Right ventricle myocardium superior (tissue), 1 donor: Measurements from ENCODE around the gene SYK. TPM values are rescaled to one million over a fixed set of nuclear protein-coding genes. Genes with fewer than 3 reads are reported as not detected.

Source experiments
- ATAC-seq: fragments of 200-7000 bp; cut with Tn5 transposase; one replicate; pipeline ENCODE4 v1.9.1; 2020; ENCODE audit warnings: mild to moderate bottlenecking; ENCODE audit not compliant: poor library complexity
- DNase-seq: peaks from one replicate; pipeline ENCODE4 v3.0.0-alpha.2; 2020
- intact Hi-C: fragments of 100-400 bp; cut with DNase I; formaldehyde crosslinking; loops from one replicate; pipeline ENCODE4 v1.11.2; 2022
- total RNA-seq: library from RNA; stranded (reverse); fragmentation: NEBNext Ultra II Directional; extraction: Animal tissue kit (Norgen Biotek cat#: 25700); gene quantifications from one replicate; pipeline ENCODE4 v1.2.1, GENCODE V29; 2021
- donor health status: DM: no; HTN: yes; CAD: no; lungs with severe emphysema.

SYK gene
- total RNA-seq, 1 donor from 2014 or later: 6.5 TPM

- no peak for DNase-seq
- intact Hi-C loops: no loop called here
- ATAC-seq: no peak
Measured at GRCh38 chr9:90890146-90890810, 88.7 kb downstream of the SYK start.

- ATAC-seq: no peak
- intact Hi-C loops: no loop called here
- no peak for DNase-seq
Measured at GRCh38 chr9:90891308-90892040, 89.9 kb downstream of the SYK start.

GRCh38 chr9:90892918-90893317 is 91.3 kb downstream of the SYK start:
- ATAC-seq: no peak
- no peak for DNase-seq
- intact Hi-C loops: no loop called here

GRCh38 chr9:90893706-90894105 is 92.1 kb downstream of the SYK start:
- intact Hi-C loops: no loop called here
- ATAC-seq (no peak), DNase-seq (no peak)

- ATAC-seq: no peak
- intact Hi-C loops: no loop called here
- DNase-seq: no peak
Measured at GRCh38 chr9:90894986-90895687, 93.5 kb downstream of the SYK start.

GRCh38 chr9:90895786-90896185 is 94.2 kb downstream of the SYK start:
- ATAC-seq: no peak
- no peak for DNase-seq
- intact Hi-C loops: no loop called here

- intact Hi-C loops: no loop called here
- DNase-seq (no peak), ATAC-seq (no peak)
Measured at GRCh38 chr9:90896231-90896630, 94.6 kb downstream of the SYK start.

- intact Hi-C loops: no loop called here
- DNase-seq (no peak), ATAC-seq (no peak)
Measured at GRCh38 chr9:90898228-90898627, 96.6 kb downstream of the SYK start.

GRCh38 chr9:90899287-90899686 is 97.7 kb downstream of the SYK start:
- ATAC-seq: no peak
- intact Hi-C loops: no loop called here
- DNase-seq: no peak

- ATAC-seq: peak; percentile 94
- intact Hi-C loops: no loop called here
- DNase-seq: peak; percentile 58
Measured at GRCh38 chr9:90900130-90900529, 98.5 kb downstream of the SYK start.

GRCh38 chr9:90901933-90902332 is 100.3 kb downstream of the SYK start:
- no peak for DNase-seq
- ATAC-seq: no peak
- intact Hi-C loops: no loop called here

- no peak for DNase-seq
- ATAC-seq: no peak
- intact Hi-C loops: no loop called here
Measured at GRCh38 chr9:90903766-90904424, 102.3 kb downstream of the SYK start.

- no peak for DNase-seq
- intact Hi-C loops: no loop called here
- no peak for ATAC-seq
Measured at GRCh38 chr9:90904706-90905478, 103.3 kb downstream of the SYK start.

GRCh38 chr9:90905822-90906221 is 104.2 kb downstream of the SYK start:
- DNase-seq (no peak), ATAC-seq (no peak)
- intact Hi-C loops: no loop called here

- DNase-seq (no peak), ATAC-seq (no peak)
- intact Hi-C loops: no loop called here
Measured at GRCh38 chr9:90906316-90907055, 104.9 kb downstream of the SYK start.

GRCh38 chr9:90907056-90907445 is 105.4 kb downstream of the SYK start:
- no peak for ATAC-seq
- intact Hi-C loops: no loop called here
- DNase-seq: no peak

- ATAC-seq (no peak), DNase-seq (no peak)
- intact Hi-C loops: no loop called here
Measured at GRCh38 chr9:90907790-90908189, 106.2 kb downstream of the SYK start.

GRCh38 chr9:90909225-90909624 is 107.6 kb downstream of the SYK start:
- intact Hi-C loops: no loop called here
- DNase-seq: no peak
- ATAC-seq: no peak
